Measurements from ENCODE around the gene SAPCD1.

GRCh38 chr6:31778193-31778592 is 15.7 kb downstream of the SAPCD1 start:
- no peak for TF ChIP-seq CTCF (IDR thresholded peaks at IDR 0.05; ENCODE audit: low read depth, low read length)
- TF ChIP-seq POLR2A (IDR thresholded peaks at IDR 0.05; ENCODE audit: extremely low read depth, insufficient read length): no peak
- TF ChIP-seq MYC (IDR thresholded peaks at IDR 0.05; ENCODE audit: low read depth, low read length): no peak
- no peak for TF ChIP-seq MAX (IDR thresholded peaks at IDR 0.05; ENCODE audit: low read depth, low read length)

All from NB4 (cell line).